Measurements from ENCODE around the gene ACSS1.

The ACSS1 gene

GRCh38 chr20:25070821-25071473 lies 13.0 kb upstream of the ACSS1 start:
- DNase-seq (ENCODE audit: low spot score in 2 of 2) (no peak), ATAC-seq (ENCODE audit: low read depth) (no peak)
- Mint-ChIP-seq H3K4me3 (no peak overlapping the region), H3K9me3 (no peaks in the 10 kb centered on the region), H3K27me3 (peaks cover 20% of the 10 kb centered on the region), H3K36me3 (no peaks in the 10 kb centered on the region), H3K4me1 (peaks cover 1% of the 10 kb centered on the region), H3K27ac (no peak overlapping the region)

GRCh38 chr20:25067102-25067987 lies 9.4 kb upstream of the ACSS1 start:
- Mint-ChIP-seq H3K4me1 (peaks cover 17% of the 10 kb centered on the region), H3K36me3 (no peaks in the 10 kb centered on the region), H3K9me3 (no peaks in the 10 kb centered on the region), H3K27ac (no peak overlapping the region), H3K4me3 (no peak overlapping the region), H3K27me3 (peaks cover 9% of the 10 kb centered on the region)
- ATAC-seq (ENCODE audit: low read depth) (no peak), DNase-seq (ENCODE audit: low spot score in 2 of 2) (no peak)

- Mint-ChIP-seq H3K9me3 (no peaks in the 10 kb centered on the region), H3K4me3 (no peak overlapping the region), H3K27me3 (peaks cover 4% of the 10 kb centered on the region), H3K36me3 (no peaks in the 10 kb centered on the region), H3K4me1 (peaks cover 17% of the 10 kb centered on the region), H3K27ac (no peak overlapping the region)
- ATAC-seq (ENCODE audit: low read depth) (no peak), DNase-seq (ENCODE audit: low spot score in 2 of 2) (no peak)
Measured at GRCh38 chr20:25066386-25066785, 8.4 kb upstream of the ACSS1 start.

GRCh38 chr20:25065625-25066338 lies 7.8 kb upstream of the ACSS1 start:
- H3K9me3 Mint-ChIP-seq: no peaks in the 10 kb centered on the region
- H3K27ac Mint-ChIP-seq: no peak overlapping the region
- no peak overlapping the region for H3K4me3 Mint-ChIP-seq
- H3K36me3 Mint-ChIP-seq: no peaks in the 10 kb centered on the region
- peaks cover 1% of the 10 kb centered on the region for H3K27me3 Mint-ChIP-seq
- DNase-seq (ENCODE audit: low spot score in 2 of 2): peak; percentile 67 to 79
- ATAC-seq (ENCODE audit: low read depth): peak; percentile 96
- H3K4me1 Mint-ChIP-seq: peaks cover 17% of the 10 kb centered on the region

GRCh38 chr20:25065072-25065624 lies 7.2 kb upstream of the ACSS1 start:
- DNase-seq (ENCODE audit: low spot score in 2 of 2) (no peak), ATAC-seq (ENCODE audit: low read depth) (no peak)
- Mint-ChIP-seq H3K9me3 (no peaks in the 10 kb centered on the region), H3K4me1 (peaks cover 21% of the 10 kb centered on the region), H3K27me3 (peaks cover 1% of the 10 kb centered on the region), H3K27ac (no peak overlapping the region), H3K4me3 (no peak overlapping the region), H3K36me3 (no peaks in the 10 kb centered on the region)

GRCh38 chr20:25064561-25065071 lies 6.7 kb upstream of the ACSS1 start:
- ATAC-seq (ENCODE audit: low read depth) (no peak), DNase-seq (ENCODE audit: low spot score in 2 of 2) (no peak)
- Mint-ChIP-seq H3K27me3 (no peaks in the 10 kb centered on the region), H3K9me3 (no peaks in the 10 kb centered on the region), H3K36me3 (no peaks in the 10 kb centered on the region), H3K4me1 (peaks cover 21% of the 10 kb centered on the region), H3K27ac (no peak overlapping the region), H3K4me3 (no peak overlapping the region)

- Mint-ChIP-seq H3K36me3 (no peaks in the 10 kb centered on the region), H3K9me3 (no peaks in the 10 kb centered on the region), H3K27me3 (no peaks in the 10 kb centered on the region), H3K4me3 (no peak overlapping the region), H3K4me1 (peaks cover 23% of the 10 kb centered on the region), H3K27ac (no peak overlapping the region)
- ATAC-seq (ENCODE audit: low read depth) (no peak), DNase-seq (ENCODE audit: low spot score in 2 of 2) (no peak)
Measured at GRCh38 chr20:25063981-25064380, 6.0 kb upstream of the ACSS1 start.

- no peaks in the 10 kb centered on the region for H3K9me3 Mint-ChIP-seq
- no peak overlapping the region for H3K27ac Mint-ChIP-seq
- no peaks in the 10 kb centered on the region for H3K36me3 Mint-ChIP-seq
- no peaks in the 10 kb centered on the region for H3K27me3 Mint-ChIP-seq
- no peak overlapping the region for H3K4me3 Mint-ChIP-seq
- H3K4me1 Mint-ChIP-seq: peaks cover 25% of the 10 kb centered on the region
- ATAC-seq (ENCODE audit: low read depth): no peak
- no peak for DNase-seq (ENCODE audit: low spot score in 2 of 2)
Measured at GRCh38 chr20:25063546-25063945, 5.6 kb upstream of the ACSS1 start.

- DNase-seq (ENCODE audit: low spot score in 2 of 2) (no peak), ATAC-seq (ENCODE audit: low read depth) (no peak)
- Mint-ChIP-seq H3K27ac (no peak overlapping the region), H3K4me3 (no peak overlapping the region), H3K27me3 (no peaks in the 10 kb centered on the region), H3K36me3 (no peaks in the 10 kb centered on the region), H3K9me3 (no peaks in the 10 kb centered on the region), H3K4me1 (peaks cover 25% of the 10 kb centered on the region)
Measured at GRCh38 chr20:25062841-25063240, 4.9 kb upstream of the ACSS1 start.

- Mint-ChIP-seq H3K36me3 (no peaks in the 10 kb centered on the region), H3K4me1 (peaks cover 25% of the 10 kb centered on the region), H3K9me3 (no peaks in the 10 kb centered on the region), H3K4me3 (no peak overlapping the region), H3K27me3 (no peaks in the 10 kb centered on the region), H3K27ac (no peak overlapping the region)
- DNase-seq (ENCODE audit: low spot score in 2 of 2) (no peak), ATAC-seq (ENCODE audit: low read depth) (no peak)
Measured at GRCh38 chr20:25061821-25062530, 4.0 kb upstream of the ACSS1 start.

- DNase-seq (ENCODE audit: low spot score in 2 of 2) (no peak), ATAC-seq (ENCODE audit: low read depth) (no peak)
- Mint-ChIP-seq H3K27ac (no peak overlapping the region), H3K4me3 (no peak overlapping the region), H3K9me3 (no peaks in the 10 kb centered on the region), H3K27me3 (no peaks in the 10 kb centered on the region), H3K36me3 (no peaks in the 10 kb centered on the region), H3K4me1 (peaks cover 28% of the 10 kb centered on the region)
Measured at GRCh38 chr20:25061103-25061799, 3.3 kb upstream of the ACSS1 start.

- H3K27me3 Mint-ChIP-seq: no peaks in the 10 kb centered on the region
- peaks cover 29% of the 10 kb centered on the region for H3K4me1 Mint-ChIP-seq
- H3K9me3 Mint-ChIP-seq: no peaks in the 10 kb centered on the region
- peak overlapping the region; percentile 1 for H3K27ac Mint-ChIP-seq
- H3K36me3 Mint-ChIP-seq: peaks cover 1% of the 10 kb centered on the region
- no peak for ATAC-seq (ENCODE audit: low read depth)
- no peak for DNase-seq (ENCODE audit: low spot score in 2 of 2)
- no peak overlapping the region for H3K4me3 Mint-ChIP-seq
Measured at GRCh38 chr20:25059866-25060465, 2.0 kb upstream of the ACSS1 start.

All from memory B cell (primary cell).